Inflammatory macrophage treated with lipopolysaccharide for 4 hours (primary cell): ENCODE data around the gene UBE2G2.

ENCODE experiments used
- DNase-seq: peaks from one replicate; pipeline ENCODE4 v3.0.0-alpha.2; 2020

UBE2G2 gene

DNA sequence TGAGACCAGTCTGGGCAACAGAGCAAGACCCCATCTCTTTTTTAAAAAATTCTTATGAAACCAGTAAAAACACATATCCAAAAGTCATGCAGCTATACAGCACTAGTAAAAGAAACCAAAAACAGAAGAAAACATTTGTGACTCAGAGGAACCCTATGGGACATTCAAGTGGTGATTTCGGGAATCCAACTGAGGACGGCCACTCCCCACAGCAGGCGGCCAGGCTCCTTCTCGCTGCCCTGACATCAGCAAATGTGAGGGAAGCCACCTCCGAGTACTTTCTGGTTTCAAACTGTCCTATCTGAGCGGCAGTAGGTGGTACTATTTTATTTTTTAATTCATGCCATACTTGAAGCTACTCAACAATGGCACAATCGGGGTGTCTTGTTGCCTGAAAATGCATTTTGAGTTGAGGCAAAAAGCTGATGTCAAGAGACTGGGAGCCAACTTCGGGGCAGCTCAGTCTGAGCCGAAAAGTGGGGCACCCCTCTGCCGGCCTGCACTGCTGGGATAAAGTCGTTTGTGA, 12.9 kb upstream of the UBE2G2 start:
- no peak for DNase-seq

- no peak for DNase-seq
These were observed 12.1 kb upstream of the UBE2G2 start for GRCh38 chr21:44813727-44814126.

DNA sequence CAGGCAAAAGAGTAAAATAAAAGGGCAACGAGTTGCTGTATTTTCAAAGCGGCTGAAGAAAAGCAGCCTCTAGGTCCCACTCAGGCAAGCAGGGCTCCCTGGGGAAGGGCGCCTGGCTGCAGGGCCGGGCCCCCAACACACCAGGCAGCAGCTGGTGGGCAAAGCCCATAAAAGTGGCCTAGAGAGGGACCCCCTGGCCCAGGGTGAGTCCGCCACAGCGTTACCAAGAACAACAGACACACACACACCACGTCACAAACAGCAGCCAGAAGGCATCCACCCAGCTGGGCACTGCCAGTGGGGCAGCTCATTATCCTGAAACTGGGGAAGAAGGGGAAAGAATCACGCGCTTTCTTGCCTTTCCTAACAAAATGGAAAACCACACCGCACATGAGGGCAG, 11.5 kb upstream of the UBE2G2 start:
- no peak for DNase-seq

DNA sequence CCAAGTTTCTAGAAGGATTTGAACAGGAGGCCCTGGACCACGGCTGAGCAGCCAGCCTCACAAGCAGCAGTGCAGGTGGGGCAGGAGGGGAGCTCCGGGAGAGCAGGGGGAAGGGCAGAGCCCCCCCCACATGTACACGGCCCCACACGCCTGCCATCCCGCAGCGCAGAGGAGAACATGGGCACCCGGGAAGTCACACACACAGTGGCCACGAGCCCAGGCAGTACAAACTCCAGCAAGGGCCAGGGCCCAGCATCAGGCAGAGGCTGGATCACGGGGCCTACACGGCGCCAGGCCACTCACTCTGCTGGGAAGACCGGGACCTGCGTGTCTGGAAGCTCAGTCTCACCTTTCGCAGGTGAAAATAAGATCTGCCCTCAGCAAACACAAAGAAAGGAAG, 11.0 kb upstream of the UBE2G2 start:
- DNase-seq, result no peak

DNA sequence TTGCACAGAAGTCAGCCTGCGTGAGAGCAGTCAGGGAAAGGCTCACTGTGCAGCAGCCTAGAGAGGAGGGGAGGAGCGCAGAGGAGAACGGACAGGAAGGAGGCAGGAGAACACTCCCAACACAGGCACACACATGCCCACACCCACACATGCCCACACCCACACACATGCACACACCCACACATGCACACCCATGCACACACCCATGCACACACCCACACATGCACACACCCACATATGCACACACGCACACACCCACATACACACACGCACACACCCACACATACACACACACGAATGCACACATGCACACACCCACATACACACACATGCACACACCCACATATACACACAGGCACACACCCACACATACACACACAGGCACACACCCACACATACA, 9.2 kb upstream of the UBE2G2 start:
- no peak for DNase-seq

DNA sequence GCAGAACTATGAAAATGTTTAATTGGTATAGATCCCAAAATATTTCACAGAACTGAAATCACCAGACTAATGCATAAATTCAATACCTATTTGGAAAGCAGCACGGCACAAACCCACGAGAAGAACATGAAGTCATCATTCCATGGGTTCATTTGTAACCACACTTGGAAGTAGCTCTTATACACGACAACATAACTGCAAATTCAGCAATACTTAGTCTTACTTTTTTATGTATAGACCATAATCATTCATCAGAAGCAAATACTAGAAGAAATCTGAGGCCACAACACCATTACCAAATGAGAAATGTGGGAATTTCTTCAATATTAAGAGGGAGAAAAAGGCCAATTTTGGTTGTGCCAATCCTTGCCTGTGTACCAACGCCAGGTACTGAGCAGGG, 4.2 kb upstream of the UBE2G2 start:
- no peak for DNase-seq

- DNase-seq, result no peak
These were observed 3.6 kb upstream of the UBE2G2 start for GRCh38 chr21:44805226-44805625.

GRCh38 chr21:44804762-44805161, 3.1 kb upstream of the UBE2G2 start:
- DNase-seq, result no peak

DNA sequence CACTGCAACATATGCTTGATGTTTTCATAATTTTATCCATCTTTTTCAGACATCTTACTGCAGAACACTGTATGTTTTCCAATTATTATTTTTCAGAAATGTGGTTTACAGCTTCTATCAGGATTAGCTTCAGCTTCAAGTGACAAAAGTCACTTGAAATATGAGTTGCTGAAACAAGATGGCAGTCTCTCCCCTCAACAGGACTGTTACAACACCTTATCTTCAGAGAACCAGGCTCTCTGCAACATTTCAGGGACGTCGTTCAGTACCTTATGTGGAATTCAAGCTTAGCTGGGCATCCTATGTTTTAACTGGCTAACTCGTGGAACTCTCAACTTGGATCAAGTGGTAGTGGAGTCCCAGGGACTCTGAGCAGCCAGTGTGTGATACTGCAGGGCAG, 2.0 kb upstream of the UBE2G2 start:
- no peak for DNase-seq

- no peak for DNase-seq
These were observed 955 bp upstream of the UBE2G2 start for GRCh38 chr21:44802396-44803153.

- DNase-seq, result peak; percentile 24
These were observed 601 bp downstream of the UBE2G2 start for GRCh38 chr21:44800971-44801467.

GRCh38 chr21:44800103-44800502, 1.5 kb downstream of the UBE2G2 start:
- no peak for DNase-seq

- DNase-seq, result no peak
These were observed 2.0 kb downstream of the UBE2G2 start for GRCh38 chr21:44799646-44800045.

DNA sequence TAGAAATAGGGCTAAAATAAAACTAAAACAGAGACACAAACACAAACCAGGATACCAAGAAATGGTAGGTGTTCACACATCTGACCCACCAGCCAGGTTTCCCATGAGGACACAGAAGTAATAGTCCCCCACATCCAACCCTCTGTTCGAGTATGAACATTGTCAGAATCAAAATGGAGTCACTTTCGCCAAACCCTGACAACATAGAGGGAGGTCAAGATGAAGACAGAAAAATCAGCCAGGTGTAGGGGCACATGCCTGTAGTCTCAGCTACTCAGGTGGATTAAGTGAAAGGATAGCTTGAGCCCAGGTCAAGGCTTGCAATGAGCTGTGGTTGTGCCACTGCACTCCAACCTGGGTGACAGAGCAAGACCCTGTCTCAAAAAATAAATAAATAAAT, 3.8 kb downstream of the UBE2G2 start:
- no peak for DNase-seq

DNA sequence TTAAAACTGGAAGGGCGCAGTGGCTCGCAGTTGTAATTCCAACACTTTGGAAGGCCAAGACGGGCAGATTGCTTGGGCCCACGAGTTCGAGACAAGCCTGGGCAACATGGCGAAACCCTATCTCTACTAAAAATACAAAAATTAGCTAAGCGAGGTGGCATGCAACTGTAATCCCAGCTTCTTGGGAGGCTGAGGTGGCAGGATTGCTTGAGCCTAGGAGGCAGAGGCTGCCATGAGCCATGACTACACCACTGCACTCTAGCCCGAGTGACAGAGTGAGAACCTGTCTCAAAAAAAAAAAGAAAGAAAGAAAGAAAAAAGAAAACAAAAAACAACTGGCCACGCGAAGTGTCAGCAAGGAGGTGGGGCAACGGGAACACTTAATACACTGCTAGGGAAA, 6.3 kb downstream of the UBE2G2 start:
- no peak for DNase-seq

DNA sequence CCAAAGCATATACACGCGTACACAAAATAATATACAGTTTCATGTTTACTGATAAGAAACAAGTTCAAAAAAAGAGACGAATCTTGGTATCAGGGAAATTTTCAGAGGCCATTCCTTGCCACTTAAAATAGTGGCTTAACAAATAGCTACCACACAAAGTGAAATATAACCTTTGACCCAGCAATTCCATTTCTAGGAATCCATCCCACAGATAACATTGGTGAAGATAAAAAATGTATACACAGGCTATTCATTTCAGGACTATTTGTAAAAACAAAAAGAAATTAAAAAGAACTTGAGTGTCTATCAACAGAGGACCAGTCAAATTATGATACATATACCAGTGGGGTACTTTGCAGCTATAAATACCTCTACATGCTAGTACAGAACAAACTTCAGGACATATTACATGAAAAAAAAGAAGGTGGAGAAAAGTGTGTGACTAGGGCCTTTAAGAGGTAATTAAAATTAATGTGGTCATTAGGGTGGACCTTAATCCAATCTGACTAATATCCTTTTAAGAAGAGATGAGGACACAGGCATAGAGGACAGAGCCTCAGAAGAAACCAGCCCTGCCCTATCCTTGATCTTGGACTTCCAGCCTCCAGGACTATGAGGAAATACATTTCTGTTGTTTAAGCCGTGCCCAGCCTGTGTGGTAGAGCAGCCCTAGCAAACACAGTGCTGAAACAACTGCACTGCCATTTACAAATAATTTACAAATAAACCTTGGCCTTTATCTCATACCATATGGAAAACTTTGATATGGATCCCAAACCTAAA, 7.8 kb downstream of the UBE2G2 start:
- no peak for DNase-seq

- DNase-seq, result peak; percentile 49
These were observed 8.7 kb downstream of the UBE2G2 start for GRCh38 chr21:44792702-44793591.

DNA sequence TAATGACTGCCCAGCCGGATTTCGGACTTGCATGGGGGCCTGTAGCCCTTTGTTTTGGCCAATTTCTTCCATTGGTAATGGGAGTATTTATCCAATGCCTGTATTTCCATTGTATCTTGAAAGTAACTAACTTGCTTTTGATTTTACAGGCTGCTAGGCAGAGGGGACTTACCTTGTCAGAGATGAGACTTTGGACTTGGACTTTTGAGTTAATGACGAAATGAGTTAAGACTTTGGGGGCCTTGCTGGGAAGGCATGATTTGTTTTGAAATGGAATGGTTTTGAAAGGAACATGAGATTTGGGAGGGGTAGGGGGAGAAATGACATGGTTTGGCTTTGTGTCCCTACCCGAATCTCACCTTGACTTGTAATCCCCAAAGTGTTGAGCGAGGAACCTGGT, 9.6 kb downstream of the UBE2G2 start:
- no peak for DNase-seq

DNA sequence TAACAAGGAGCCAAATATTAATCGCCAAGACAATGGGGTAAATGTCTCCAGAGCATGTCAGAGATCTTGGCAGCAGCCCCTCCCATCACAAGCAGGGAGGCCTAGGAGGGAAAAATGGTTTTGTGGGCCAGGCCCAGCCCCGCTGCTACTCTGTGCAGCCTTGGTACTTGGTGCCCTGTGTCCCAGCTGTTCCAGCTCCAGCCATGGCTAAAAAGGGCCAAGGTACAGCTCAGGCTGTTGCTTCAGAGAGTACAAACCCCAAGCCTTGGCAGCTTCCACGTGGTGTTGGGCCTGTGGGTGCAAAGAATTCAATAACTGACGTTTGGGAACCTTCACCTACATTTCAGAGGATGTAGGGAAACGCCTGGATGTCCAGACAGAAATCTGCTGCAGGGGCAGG, 10.4 kb downstream of the UBE2G2 start:
- no peak for DNase-seq

GRCh38 chr21:44790368-44790767, 11.3 kb downstream of the UBE2G2 start:
- DNase-seq, result no peak

DNA sequence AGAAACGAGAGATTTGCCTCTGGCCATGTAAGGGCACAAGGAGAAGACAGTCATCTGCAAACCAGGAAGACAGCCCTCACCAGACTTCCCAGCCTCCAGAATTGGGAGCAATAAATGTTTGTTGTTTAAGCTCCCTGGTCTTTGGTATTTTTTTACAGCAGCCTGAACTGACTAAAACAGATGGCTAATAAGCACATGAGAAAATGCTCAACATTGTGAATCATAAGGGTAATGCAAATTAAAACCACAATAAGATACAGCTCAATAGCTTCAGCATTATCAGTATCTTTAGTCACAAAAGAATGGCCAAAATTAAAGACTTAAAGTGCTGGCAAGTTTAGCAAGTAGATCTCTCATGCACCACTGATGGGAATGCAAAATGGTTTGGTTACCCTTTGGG, 11.7 kb downstream of the UBE2G2 start:
- peak; percentile 30 for DNase-seq

GRCh38 chr21:44785620-44786335, 15.8 kb downstream of the UBE2G2 start:
- DNase-seq, result no peak
